Stimulated activated CD4-positive, alpha-beta T cell treated with anti-CD3 and anti-CD28 coated beads, Interleukin-1b, Interleukin-23, amount 100 ng/mL, for 4 hours (primary cell): Measurements from ENCODE around the gene ABCC9.
"Not testable (repeated sequence)": the region's sequence is repeated elsewhere in the genome, so short reads cannot be mapped to it uniquely, and the experiment has no call there.

ENCODE experiments used
- DNase-seq, 2 donors: peaks; one replicate each; pipeline ENCODE4 v3.0.0-alpha.2; 2020; ENCODE audit warnings: low read depth in 2 of 2

Gene ABCC9

GRCh38 chr12:21815306-21816062 lies 125.7 kb downstream of the ABCC9 start:
- no peak for DNase-seq

GRCh38 chr12:21814814-21815213 lies 126.4 kb downstream of the ABCC9 start:
- DNase-seq: no peak

GRCh38 chr12:21814327-21814726 lies 126.9 kb downstream of the ABCC9 start:
- DNase-seq: no peak

GRCh38 chr12:21813751-21814150 lies 127.5 kb downstream of the ABCC9 start:
- DNase-seq: no peak

DNA sequence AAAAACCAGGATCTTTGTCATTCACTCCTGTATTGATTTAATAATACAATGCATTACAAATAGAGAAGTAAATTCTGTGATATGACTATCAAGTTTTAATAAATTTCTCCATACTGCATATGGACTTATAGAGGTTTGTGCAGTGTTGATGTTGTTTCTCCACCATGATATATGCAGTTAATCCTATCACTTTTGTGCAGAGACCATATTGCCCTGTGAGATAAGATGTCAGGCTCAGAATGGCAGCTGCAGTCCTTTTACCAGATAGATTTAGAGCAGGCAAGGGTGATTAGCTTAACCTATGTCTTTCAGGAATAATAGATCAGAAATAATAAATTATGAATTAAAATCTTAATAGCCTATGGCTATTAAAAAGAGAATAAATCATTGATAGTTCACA lies 128.1 kb downstream of the ABCC9 start:
- no peak for DNase-seq

- not testable (repeated sequence) for DNase-seq
Observed at GRCh38 chr12:21812340-21812739, 128.9 kb downstream of the ABCC9 start.

GRCh38 chr12:21809100-21809499 lies 132.1 kb downstream of the ABCC9 start:
- no peak for DNase-seq

- DNase-seq: no peak
Observed at GRCh38 chr12:21806255-21806654, 135.0 kb downstream of the ABCC9 start.

DNA sequence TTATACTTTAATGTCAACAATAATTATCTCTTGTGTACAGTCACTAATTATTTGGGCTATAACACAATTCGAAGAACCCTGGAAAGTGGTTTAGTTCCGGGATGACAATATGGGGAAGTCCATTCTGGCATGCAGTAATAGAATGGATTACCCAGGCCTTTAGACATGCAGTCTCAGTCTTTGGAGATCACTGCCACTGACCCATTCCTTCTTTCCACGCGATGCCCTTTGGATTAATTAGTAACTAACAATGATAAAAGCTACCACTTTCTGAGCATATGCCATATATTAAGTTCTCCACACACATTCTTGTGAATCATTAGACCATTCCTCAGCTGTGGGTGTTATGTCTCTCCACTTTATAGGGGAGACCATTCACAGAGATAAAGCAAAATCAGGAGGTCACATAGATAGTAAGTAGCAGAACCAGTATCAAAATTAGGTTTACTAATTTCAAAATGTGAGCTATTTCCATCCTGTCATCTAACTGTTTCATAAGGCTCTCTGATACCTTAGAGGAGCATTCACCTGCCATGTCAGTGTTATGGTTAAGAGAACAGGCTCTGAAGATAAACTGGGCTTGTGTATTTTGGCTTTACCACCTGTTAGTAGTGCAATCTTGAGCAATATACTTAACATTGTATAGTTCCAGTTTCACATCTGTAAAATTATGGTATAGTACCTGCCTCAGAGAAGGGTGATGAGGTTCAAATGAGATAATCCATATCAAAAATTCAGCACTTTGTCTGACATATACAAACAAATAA lies 139.5 kb downstream of the ABCC9 start:
- DNase-seq: no peak

GRCh38 chr12:21800011-21800410 lies 141.2 kb downstream of the ABCC9 start:
- DNase-seq: no peak

GRCh38 chr12:21797539-21797938 lies 143.7 kb downstream of the ABCC9 start:
- no peak for DNase-seq

GRCh38 chr12:21795648-21796328 lies 145.4 kb downstream of the ABCC9 start:
- DNase-seq: no peak

- DNase-seq: not testable (repeated sequence)
Observed at GRCh38 chr12:21794807-21795595, 146.2 kb downstream of the ABCC9 start.

- not testable (repeated sequence) for DNase-seq
Observed at GRCh38 chr12:21789687-21790086, 151.5 kb downstream of the ABCC9 start.

DNA sequence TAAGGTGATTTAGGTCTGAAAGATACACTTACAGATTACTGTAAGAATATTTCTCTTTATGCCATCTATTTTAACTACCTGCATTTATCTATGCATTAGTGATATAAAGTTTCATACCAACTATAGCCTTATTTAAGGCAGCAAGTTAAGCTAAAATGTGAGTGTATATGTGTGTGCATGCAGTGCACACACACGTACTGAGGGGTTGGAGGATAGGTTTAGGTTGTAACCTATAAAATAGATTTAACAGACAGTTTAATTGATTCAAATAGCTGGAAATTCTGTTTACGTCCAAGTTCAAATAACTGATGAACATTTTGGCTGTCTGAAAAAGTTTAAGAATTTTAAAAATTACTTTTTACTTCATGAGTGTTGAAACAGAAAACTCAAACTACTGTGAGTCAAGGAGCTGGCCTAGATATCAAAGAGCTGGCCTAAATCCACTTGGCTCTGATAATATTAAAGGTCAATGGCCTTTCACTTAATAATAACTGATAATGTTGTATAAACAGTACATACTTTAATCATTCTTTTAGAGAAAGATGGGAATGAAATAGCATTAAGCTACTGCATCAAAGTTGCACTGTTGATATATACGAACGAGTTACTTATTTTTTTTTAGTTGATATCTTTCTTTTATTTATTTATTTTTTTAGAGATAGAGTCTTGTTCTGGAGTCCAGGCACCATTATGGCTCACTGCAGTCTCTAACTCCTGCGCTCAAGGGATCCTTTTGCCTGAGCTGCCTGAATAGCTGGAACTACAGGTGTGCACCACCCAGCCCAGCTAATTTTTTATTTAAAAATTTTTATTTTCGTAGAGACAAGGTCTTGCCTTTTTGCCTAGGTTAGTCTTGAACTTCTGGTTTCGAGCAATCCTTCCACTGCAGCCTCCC lies 152.9 kb downstream of the ABCC9 start:
- no peak for DNase-seq

DNA sequence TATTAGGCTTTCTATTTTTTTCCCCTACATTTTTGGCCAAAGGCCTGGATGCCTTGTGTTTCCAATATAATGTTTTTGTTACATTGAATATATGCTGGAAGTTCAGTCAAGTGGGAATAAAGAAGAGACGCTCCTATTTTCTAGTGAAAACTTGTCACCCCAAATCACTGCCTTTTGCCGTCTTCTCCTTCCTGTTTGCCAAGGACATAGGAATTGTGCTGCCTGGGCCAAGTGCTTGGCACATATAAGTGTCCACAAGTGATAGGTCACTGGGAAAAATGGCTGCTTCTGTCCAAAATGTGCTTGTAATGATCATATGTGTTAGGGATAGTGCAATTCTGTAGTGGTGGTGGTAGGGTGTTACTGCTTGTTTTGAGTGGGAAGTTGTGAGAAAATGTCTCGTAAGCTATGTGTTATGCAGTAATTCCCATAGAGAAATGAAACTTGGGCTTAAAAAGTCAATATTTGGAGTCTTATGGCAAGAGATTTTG lies 155.1 kb downstream of the ABCC9 start:
- DNase-seq: no peak

GRCh38 chr12:21782723-21783122 lies 158.5 kb downstream of the ABCC9 start:
- not testable (repeated sequence) for DNase-seq

DNA sequence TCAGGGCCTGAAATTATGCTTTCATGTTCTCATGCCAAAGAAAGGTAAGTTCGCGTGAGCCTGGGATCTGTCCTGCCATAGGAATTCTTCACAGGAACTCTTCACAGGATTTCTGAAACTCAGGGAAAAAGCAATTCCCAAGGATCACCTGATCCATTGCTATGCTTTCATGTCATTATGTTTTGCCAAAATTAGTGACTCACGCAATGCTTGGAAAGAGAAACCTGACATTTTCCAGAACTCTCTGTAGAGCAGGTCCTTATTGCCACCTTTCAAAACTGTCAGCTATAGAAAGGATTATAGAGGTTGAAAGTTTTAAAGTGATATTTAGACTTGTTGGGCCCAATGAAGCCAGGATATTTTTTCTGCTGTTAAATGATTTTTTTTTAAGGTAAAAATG lies 160.4 kb downstream of the ABCC9 start:
- no peak for DNase-seq

DNA sequence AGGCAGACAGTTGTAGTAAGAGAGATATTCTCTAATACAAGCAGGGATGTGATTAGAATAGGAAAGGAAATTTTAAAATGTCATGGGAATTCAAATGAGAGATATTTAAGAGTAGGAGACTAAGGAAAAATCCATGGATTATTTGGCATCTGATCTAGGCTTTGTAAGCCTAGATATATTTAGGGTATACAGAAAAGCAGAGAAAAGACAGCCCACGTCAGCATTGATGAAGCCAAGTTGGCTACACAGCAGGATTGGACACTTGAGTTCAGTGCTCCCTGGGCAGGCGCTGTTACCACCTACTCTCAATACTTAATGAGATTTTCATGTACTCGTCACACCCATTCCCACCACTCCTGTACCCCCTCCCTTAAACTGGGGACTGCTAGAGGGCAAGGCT lies 165.1 kb downstream of the ABCC9 start:
- no peak for DNase-seq

GRCh38 chr12:21775133-21775820 lies 165.9 kb downstream of the ABCC9 start:
- no peak for DNase-seq
